Thoracic aorta (tissue), 2 donors: ENCODE measurements around the gene TGFB2. TPM values are rescaled to one million over a fixed set of nuclear protein-coding genes. Genes with fewer than 3 reads are reported as not detected.
A peak's percentile ranks its signal among the peaks of the same experiment; 100 is the strongest.

Experiments
- ATAC-seq: fragments of 150-250 bp; one replicate; pipeline ENCODE4 v1.8.0; 2017; ENCODE audit warnings: low read depth; ENCODE audit not compliant: insufficient number of reproducible peaks, low FRiP score
- DNase-seq: peaks from one replicate; pipeline ENCODE4 v3.0.0-alpha.2; 2020; ENCODE audit warnings: low spot score
- H3K27ac ChIP-seq, 2 donors: fragments of 200-600 bp; sonication (generic); 1 replicate in 1 of 2; 2 replicates in 1 of 2; pipeline ENCODE4 v1.5.1; 2016; ENCODE audit warnings: mild to moderate bottlenecking in 2 of 2, moderate library complexity in 2 of 2
- H3K27me3 ChIP-seq: fragments of 200-600 bp; sonication (generic); replicated peaks from 2 replicates; pipeline ENCODE4 v1.6.0; 2016; ENCODE audit warnings: mild to moderate bottlenecking; ENCODE audit not compliant: insufficient read depth
- H3K36me3 ChIP-seq: fragments of 200-600 bp; sonication (generic); one replicate; pipeline ENCODE4 v1.5.1; 2016
- H3K4me1 ChIP-seq, 2 donors: fragments of 200-600 bp; sonication (generic); 1 replicate in 1 of 2; 2 replicates in 1 of 2; pipeline versions ENCODE4 v1.5.1 to v1.6.0; 2016; ENCODE audit warnings: low read depth in 2 of 2, mild to moderate bottlenecking in 1 of 2; ENCODE audit not compliant: control insufficient read depth in 1 of 2
- H3K4me3 ChIP-seq: fragments of 200-600 bp; sonication (generic); 2 replicates; pipeline ENCODE4 v1.5.1; 2016; ENCODE audit warnings: mild to moderate bottlenecking
- H3K9me3 ChIP-seq: fragments of 200-600 bp; sonication (generic); 2 replicates; pipeline ENCODE4 v1.5.1; 2016
- CTCF ChIP-seq: fragments of 200-600 bp; sonication (generic); IDR thresholded peaks from one replicate; pipeline ENCODE4 v1.5.1; 2019; ENCODE audit warnings: antibody characterized with exemption
- total RNA-seq, 2 donors: library from RNA; depleted of rRNA; stranded (reverse); fragments of >200 nt; gene quantifications; one replicate each; pipeline versions ENCODE4 v1.1.0 to v1.2.3, GENCODE V29; 2016

The TGFB2 gene
- total RNA-seq, 2 donors from 2014 or later, result 9.1 to 9.2 TPM

DNA sequence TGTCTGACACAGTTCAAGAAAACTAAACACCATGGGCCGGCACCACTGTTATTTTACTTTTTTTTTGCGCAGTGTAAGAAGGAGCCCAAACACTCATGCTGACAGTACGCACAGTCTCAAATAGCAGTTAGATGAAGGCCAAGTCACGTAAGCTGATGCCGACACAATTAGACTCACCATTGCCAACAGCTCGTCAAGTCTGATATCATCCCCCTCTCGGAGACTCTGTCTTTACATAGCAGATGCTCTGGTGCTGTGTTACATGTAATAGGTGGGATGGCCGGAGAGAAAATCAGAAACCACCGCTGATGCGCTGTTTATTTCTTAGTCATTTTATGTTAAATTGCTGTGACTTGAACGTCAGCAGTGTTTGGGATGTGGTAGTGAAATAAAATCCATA, 49.3 kb downstream of the TGFB2 start:
- no peak for TF ChIP-seq CTCF
- Histone ChIP-seq H3K4me3 (peak overlapping the region; percentile 55), H3K4me1 (peaks cover 7 to 17% of the 10 kb centered on the region in 2 donors), H3K27ac (no peak overlapping the region), H3K9me3 (no peaks in the 10 kb centered on the region), H3K36me3 (no peaks in the 10 kb centered on the region), H3K27me3 (no peaks in the 10 kb centered on the region)
- DNase-seq, result no peak
- ATAC-seq, result peak; percentile 52

GRCh38 chr1:218394989-218395388, 49.9 kb downstream of the TGFB2 start:
- Histone ChIP-seq H3K9me3 (no peaks in the 10 kb centered on the region), H3K27ac (no peak overlapping the region), H3K4me3 (no peak overlapping the region), H3K27me3 (no peaks in the 10 kb centered on the region), H3K36me3 (no peaks in the 10 kb centered on the region), H3K4me1 (peaks cover 7 to 17% of the 10 kb centered on the region in 2 donors)
- ATAC-seq, result no peak
- no peak for TF ChIP-seq CTCF
- no peak for DNase-seq

- Histone ChIP-seq H3K4me3 (no peak overlapping the region), H3K27me3 (no peaks in the 10 kb centered on the region), H3K36me3 (no peaks in the 10 kb centered on the region), H3K4me1 (peaks cover 0 to 7% of the 10 kb centered on the region in 2 donors), H3K27ac (no peak overlapping the region), H3K9me3 (no peaks in the 10 kb centered on the region)
- TF ChIP-seq CTCF, result no peak
- no peak for ATAC-seq
- DNase-seq, result no peak
Observed at GRCh38 chr1:218395916-218396315, 50.8 kb downstream of the TGFB2 start.

GRCh38 chr1:218397752-218398339, 52.7 kb downstream of the TGFB2 start:
- H3K27ac ChIP-seq, result no peak overlapping the region
- H3K9me3 ChIP-seq, result no peaks in the 10 kb centered on the region
- TF ChIP-seq CTCF, result no peak
- no peaks in the 10 kb centered on the region for H3K36me3 ChIP-seq
- H3K4me3 ChIP-seq, result no peak overlapping the region
- peaks cover 4 to 17% of the 10 kb centered on the region in 2 donors for H3K4me1 ChIP-seq
- no peak for ATAC-seq
- DNase-seq, result no peak
- no peaks in the 10 kb centered on the region for H3K27me3 ChIP-seq

DNA sequence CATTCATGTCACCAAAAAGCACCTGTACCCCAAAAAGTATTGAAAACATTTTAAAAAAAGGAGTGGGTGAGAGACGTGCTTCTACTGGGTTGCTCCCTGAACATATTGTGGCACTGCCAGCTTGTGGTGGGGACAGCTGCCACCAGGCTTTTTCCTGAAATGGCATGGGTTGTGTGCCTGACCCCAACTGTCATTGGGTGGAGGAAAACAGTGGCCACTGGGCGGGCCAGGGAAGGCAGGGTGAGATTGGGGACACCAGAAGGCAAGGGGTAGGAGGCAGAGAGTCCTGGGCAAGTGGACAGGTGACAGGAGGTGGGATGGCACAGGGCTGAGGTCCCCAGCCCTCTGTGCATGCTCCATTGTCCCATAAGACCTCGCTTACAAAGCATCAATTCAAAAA, 55.5 kb downstream of the TGFB2 start:
- ATAC-seq (no peak), DNase-seq (no peak)
- no peak for TF ChIP-seq CTCF
- no peak overlapping the region for H3K27ac ChIP-seq
- no peaks in the 10 kb centered on the region for H3K27me3 ChIP-seq
- no peak overlapping the region for H3K4me3 ChIP-seq
- H3K9me3 ChIP-seq, result no peaks in the 10 kb centered on the region
- H3K36me3 ChIP-seq, result no peaks in the 10 kb centered on the region
- H3K4me1 ChIP-seq, result peaks cover 6 to 18% of the 10 kb centered on the region in 2 donors
